ENCODE measurements around the gene PTPRG.
"Not testable (repeated sequence)": the region's sequence is repeated elsewhere in the genome, so short reads cannot be mapped to it uniquely, and the experiment has no call there.

PTPRG gene

GRCh38 chr3:61561374-61562041, at the start of gene PTPRG:
Gene PTPRG (plus strand): TSS chr3:61561571. CDS start chr3:61562288, 717 bp downstream.
- DNase-seq = no peak

GRCh38 chr3:61518590-61518989, 42.8 kb upstream of the PTPRG start:
- DNase-seq = no peak

- DNase-seq = no peak
These were observed 40.3 kb upstream of the PTPRG start for GRCh38 chr3:61520966-61521628.

- DNase-seq = no peak
These were observed 39.3 kb upstream of the PTPRG start for GRCh38 chr3:61522060-61522459.

- DNase-seq = no peak
These were observed 38.7 kb upstream of the PTPRG start for GRCh38 chr3:61522626-61523025.

- no peak for DNase-seq
These were observed 36.4 kb upstream of the PTPRG start for GRCh38 chr3:61524933-61525332.

DNA sequence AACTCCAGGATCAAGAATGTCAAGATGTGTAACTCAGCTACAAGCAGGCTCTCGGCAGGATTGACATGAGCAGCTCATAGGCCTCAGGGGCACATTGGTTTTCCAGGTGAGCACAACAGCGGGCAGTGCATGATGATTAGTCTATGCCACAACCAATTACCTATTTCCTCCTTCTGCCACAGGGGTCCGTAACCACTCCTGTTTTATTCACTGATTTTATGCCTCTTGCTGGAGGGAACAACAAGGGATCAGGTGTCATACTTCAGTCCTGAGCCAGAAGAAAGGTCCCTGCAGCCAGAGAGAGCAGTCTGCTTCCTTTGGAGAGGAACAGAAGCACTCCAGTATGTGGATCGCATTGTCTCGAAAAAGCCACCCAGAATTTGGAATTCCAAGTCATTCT, 35.1 kb upstream of the PTPRG start:
- no peak for DNase-seq

- DNase-seq = no peak
These were observed 34.4 kb upstream of the PTPRG start for GRCh38 chr3:61527011-61527410.

GRCh38 chr3:61530355-61530754, 31.0 kb upstream of the PTPRG start:
- DNase-seq = no peak

DNA sequence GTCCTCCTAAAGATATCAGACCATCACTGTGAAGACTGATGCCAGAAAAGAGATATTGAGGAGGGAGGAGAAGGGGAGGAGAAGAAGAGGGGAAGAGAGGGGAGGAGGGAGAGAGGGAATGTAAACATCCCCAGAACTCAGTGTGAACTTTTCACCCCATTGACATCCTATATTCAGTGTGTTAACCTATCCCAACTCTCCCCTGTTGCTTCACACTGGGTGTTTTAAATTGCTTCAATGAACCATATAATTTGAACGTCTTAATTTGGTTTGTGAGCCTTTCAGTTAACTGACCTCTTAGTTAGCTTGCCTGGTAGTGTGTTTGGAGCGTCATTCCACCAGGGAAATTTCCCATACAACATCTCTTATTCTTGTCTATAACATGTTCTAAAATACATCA, 29.8 kb upstream of the PTPRG start:
- no peak for DNase-seq

GRCh38 chr3:61532739-61533500, 28.5 kb upstream of the PTPRG start:
- DNase-seq = no peak

- DNase-seq = no peak
These were observed 25.5 kb upstream of the PTPRG start for GRCh38 chr3:61535826-61536225.

GRCh38 chr3:61537366-61537765, 24.0 kb upstream of the PTPRG start:
- no peak for DNase-seq

GRCh38 chr3:61538486-61538885, 22.9 kb upstream of the PTPRG start:
- no peak for DNase-seq

DNA sequence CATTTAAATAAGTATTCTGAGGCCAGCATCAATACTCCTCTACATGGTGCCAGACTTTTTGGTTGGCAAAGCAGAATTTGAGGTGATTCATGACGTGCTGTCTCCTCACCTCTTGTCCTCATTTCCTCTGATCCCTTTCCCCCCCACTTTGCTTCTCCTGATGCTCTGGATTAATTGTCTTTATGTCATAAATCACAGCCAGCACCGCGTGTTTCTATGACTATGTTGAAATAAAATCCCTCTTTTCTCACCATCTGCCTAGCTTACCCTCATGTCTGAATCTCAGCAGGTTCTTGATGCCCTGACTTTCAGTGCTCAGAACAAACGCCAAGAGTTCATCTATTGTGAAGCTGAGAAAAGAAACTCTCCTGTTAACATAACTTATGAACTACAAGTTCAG, 19.7 kb upstream of the PTPRG start:
- no peak for DNase-seq

- no peak for DNase-seq
These were observed 15.7 kb upstream of the PTPRG start for GRCh38 chr3:61545716-61546115.

GRCh38 chr3:61547625-61548024, 13.7 kb upstream of the PTPRG start:
- no peak for DNase-seq

- DNase-seq = not testable (repeated sequence)
These were observed 8.7 kb upstream of the PTPRG start for GRCh38 chr3:61552704-61553103.

DNA sequence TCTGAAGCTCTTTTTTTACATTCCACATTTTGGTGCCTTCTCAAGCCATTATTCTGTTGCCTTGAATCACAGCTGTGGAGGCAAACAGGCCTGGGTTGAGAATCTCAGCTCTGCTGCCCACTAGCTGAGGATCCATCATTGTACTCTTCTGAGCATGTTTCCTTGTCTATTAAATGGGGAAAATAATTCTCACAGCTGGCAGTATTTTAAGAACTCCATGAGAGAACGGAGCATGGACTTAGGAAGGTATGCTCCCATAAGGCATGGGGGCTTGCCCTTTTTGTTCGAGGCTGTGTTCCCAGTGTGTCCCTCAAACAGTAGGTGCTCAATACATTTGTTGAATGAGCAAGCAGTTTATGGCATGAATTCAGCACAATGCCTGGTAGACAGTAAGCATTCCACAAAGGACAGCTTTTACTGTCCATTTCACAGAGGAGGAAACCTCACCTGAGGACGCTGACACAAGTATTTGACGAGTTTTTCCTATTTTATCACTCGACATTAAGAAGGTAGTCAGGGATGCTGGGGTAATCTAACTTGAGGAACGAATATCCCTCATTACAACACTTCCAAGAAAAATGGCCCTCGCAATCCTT, 2.1 kb upstream of the PTPRG start:
- no peak for DNase-seq

GRCh38 chr3:61560517-61561373, 626 bp upstream of the PTPRG start:
- no peak for DNase-seq

- DNase-seq = no peak
These were observed 810 bp downstream of the PTPRG start for GRCh38 chr3:61562042-61562720.

GRCh38 chr3:61562721-61563312, 1.4 kb downstream of the PTPRG start:
- DNase-seq = no peak

Data from stimulated activated naive CD4-positive, alpha-beta T cell treated with Interleukin-2 at 50 U/mL for 16 hours (primary cell).